PC-3 (cell line): ENCODE measurements around the gene PACSIN2.

Experiments used
- CTCF ChIP-seq: fragments of 300-600 bp; sonication (generic); conservative IDR thresholded peaks from 2 replicates; pipeline ENCODE4 v1.5.1; 2017; ENCODE audit warnings: antibody characterized with exemption, low read depth, mild to moderate bottlenecking, low read length
- EZH2phosphoT487 ChIP-seq: fragments of 300-600 bp; sonication (generic); IDR thresholded peaks from 2 replicates; pipeline ENCODE4 v1.6.1; 2018; ENCODE audit warnings: mild to moderate bottlenecking, antibody characterized with exemption, low read length, borderline replicate concordance

GRCh38 chr22:42929838-42930155, 85.2 kb downstream of the PACSIN2 start:
- TF ChIP-seq EZH2phosphoT487: no peak
- TF ChIP-seq CTCF: no peak
